NCI-H1694 (cell line): ENCODE measurements around the gene DISP3.
"Not testable (repeated sequence)": the region's sequence is repeated elsewhere in the genome, so short reads cannot be mapped to it uniquely, and the experiment has no call there.

Source experiments
- DNase-seq: peaks from one replicate; lab custom pipeline; 2025; lab: John Stamatoyannopoulos, UW

DISP3 gene

DNA sequence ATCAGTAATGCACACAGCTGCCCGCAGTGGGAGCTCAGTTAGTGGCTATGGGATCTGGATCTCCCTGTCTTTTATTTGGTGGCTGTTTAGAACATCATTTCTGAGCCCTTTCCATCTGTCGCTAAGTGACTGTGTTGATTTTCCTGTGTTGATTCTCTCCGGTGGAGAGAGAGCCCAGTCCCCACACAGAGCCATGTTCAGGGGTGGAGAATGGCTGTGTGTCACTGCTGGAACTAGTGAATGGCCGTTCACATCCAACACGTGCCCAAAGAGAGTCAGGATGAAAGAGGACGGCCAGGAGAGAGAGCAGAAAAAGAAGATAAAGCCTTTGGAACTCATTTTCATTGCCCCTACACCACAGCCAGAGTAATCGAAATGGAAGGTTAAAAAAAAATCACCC lies 99.0 kb downstream of the DISP3 start:
- no peak for DNase-seq

DNA sequence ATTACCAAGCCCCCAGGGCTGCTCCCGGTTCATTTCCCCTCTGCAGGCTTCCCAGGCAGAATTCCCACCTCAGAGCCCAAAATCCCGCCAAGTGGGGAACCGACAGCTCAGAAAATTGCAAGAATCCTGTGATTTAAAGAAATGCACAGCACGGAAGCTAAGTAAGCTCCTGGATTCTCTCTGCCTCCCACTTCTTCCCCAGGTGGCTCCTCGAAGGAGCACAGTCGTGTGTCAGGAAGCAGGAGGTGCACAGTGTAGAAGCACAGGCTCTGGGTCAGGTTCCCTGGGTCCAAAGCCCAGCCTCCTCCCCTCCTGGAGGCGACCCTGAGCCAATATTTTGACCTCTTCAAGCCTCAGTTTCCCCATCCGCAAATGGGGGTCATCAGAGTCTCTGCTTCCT lies 100.6 kb downstream of the DISP3 start:
- no peak for DNase-seq

- DNase-seq = not testable (repeated sequence)
Observed at GRCh38 chr1:11580049-11580448, 101.1 kb downstream of the DISP3 start.

- DNase-seq = no peak
Observed at GRCh38 chr1:11581445-11581991, 102.6 kb downstream of the DISP3 start.

DNA sequence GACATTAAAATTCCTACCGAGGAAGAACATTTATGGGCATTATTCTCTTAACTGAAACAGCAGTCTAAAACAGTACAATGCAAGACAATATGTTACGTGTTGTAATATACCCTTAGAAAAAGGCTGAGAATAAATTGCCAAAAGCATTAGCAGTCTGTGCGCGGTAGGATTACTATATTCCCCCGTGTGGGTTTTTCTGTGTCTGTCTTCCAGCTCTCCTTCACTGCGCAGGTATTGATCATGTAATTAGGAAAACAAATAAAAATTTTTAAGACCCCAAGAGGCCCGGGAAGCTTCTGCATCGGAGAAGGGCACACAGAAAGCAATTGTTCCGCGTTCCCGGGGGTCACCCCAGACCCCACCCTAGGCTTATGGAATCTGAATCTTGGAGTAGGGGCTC lies 106.4 kb downstream of the DISP3 start:
- no peak for DNase-seq
